Islet of Langerhans (tissue), 1 donor: Measurements from ENCODE around the gene JPT2.
"Not testable (repeated sequence)": the region's sequence is repeated elsewhere in the genome, so short reads cannot be mapped to it uniquely, and the experiment has no call there.

Experiments used
- FAIRE-seq: peaks from one replicate; lab custom pipeline; 2011; peaks lifted over from hg19 to GRCh38; lab: Jason Lieb, UNC

Gene JPT2

DNA sequence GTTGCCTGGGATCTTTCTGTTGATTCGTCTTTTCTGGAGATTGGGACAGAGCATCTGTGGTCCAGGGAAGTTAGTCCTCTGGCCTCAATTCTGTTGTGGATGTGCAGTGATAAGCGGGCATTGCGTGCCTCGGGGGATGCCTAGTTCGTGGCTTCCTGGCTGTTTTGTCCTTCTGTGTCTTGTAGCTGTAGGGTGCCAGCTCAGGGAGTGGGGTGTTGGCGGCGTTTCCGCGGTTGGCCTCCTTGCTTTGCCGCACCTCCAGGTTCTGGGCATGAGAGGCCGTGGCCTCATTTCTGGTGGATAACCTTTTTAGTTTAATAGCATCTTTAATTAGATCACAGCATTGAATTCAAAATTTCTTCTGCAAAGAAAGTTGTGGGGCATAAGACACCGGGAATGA lies 1.4 kb upstream of the JPT2 start:
- FAIRE-seq = no peak

GRCh38 chr16:1677339-1677738 lies 740 bp upstream of the JPT2 start:
- no peak for FAIRE-seq

- no peak for FAIRE-seq
These were observed 520 bp downstream of the JPT2 start for GRCh38 chr16:1678500-1679098.

GRCh38 chr16:1680361-1680760 lies 2.3 kb downstream of the JPT2 start:
- FAIRE-seq = no peak

DNA sequence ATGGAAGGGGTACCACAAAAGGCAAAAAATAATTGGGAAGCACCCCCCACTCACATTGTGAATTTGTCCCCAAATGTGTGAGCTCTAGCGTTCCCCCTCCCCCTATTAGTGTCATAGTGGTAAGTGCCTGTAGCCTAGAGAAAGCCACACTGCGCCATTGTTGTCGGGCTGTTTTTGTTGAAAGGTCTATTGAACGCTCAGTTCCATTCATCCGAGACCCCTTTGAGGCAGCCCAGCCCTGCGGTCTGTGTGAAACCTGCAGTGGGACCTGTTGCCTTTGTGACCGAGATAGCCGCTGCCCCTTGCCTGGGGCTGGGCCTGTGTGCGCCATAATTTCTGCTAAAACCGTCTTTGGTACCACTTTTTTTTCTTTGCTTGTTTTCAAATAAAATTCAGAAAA lies 3.0 kb downstream of the JPT2 start:
- FAIRE-seq = no peak

DNA sequence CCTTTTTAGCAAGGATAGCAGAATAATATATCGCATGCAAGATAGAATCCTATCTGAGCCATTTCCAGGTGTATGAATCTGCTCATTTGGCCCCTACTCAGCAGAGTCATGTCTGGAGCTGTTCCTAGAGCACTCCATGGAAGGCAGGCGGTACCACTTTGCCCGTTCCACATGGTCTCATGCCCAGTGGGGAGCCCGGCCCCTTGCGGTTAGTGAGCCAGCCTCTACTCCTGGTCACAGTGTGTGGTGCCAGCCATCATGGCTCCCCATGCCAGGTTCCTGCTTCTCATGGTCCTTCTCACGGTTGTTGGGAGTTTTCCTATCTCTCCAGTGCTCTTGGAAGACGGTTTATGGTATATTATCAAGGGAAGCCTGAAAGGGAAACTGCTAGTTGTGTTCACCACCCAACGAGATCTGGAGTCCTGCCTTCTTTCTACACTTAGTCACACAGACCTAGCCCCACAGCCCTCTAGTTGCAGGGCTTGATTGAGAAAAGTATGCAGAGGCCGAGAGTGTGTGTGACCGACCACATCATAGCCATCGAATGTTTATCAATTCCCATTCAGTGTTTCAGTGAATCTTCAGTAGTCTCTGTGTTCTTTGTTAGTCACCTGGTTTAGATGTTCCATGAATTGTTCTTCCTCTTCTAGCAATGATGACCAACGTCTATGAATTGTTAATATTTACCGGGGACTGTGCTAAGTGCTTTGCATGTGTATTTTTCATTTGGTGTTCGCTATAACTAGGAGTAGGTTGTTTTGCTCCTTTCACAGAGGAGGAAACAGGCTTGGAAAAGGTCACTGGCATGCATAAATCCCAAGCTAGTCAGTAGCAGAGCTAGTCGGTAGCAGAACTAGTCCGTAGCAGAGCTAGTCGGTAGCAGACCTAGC lies 9.6 kb downstream of the JPT2 start:
- no peak for FAIRE-seq

GRCh38 chr16:1688807-1689560 lies 10.9 kb downstream of the JPT2 start:
- peak; percentile 96 for FAIRE-seq

- FAIRE-seq = no peak
These were observed 11.8 kb downstream of the JPT2 start for GRCh38 chr16:1689853-1690252.

DNA sequence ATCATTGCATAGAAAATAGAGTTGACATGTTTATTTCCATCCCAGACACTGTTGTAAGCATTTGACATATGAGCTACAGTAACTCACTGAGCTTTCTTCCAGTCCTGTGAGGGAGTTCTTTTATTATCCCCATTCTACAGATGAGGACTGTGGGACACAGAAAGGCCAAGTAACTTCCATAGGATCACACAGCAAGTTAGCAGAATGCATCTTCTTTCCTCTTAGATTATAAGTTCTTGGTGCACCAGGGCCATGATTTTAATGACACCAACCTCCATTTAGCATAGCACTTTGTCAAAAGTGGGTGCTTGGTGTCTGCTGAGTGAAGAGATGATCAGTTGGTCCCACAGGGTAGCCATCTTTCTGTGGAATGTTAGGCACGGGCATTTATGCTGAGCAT lies 12.7 kb downstream of the JPT2 start:
- no peak for FAIRE-seq

- no peak for FAIRE-seq
These were observed 13.2 kb downstream of the JPT2 start for GRCh38 chr16:1691276-1691675.

GRCh38 chr16:1691956-1692355 lies 13.9 kb downstream of the JPT2 start:
- FAIRE-seq = no peak

DNA sequence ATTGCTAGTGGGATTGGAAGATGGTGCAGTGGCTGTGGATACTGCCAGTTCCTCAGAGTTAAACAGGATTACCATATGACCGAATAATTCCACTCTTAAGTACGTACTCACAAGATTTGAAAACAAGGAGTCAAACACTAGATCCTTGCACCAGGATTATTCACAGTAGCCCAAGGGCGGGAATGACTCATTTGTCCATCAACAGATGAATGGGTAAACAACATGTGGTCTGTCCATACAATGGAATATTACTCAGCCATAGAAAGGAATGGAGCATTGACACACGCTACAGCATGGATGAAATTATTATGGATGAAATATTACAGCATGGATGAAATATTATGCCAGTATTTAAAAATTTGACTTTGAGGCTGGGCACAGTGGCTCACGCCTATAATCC lies 18.8 kb downstream of the JPT2 start:
- FAIRE-seq = no peak

DNA sequence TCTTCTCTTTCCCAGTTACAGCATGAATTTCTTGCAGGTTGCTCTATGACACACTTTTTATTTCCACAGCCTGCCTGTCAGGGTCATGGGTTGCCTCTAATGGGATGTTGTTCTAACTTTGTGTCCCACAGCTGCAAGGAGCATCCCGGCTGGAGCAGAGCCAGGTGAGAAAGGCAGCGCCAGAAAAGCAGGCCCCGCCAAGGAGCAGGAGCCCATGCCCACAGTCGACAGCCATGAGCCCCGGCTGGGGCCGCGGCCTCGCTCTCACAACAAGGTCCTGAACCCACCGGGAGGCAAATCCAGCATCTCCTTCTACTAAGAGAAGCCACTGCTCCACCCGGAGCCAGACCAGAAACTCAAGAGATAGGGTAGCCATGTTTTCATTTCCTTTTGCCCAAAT lies 20.6 kb downstream of the JPT2 start:
- no peak for FAIRE-seq

GRCh38 chr16:1700246-1700645 lies 22.2 kb downstream of the JPT2 start:
- FAIRE-seq = no peak

DNA sequence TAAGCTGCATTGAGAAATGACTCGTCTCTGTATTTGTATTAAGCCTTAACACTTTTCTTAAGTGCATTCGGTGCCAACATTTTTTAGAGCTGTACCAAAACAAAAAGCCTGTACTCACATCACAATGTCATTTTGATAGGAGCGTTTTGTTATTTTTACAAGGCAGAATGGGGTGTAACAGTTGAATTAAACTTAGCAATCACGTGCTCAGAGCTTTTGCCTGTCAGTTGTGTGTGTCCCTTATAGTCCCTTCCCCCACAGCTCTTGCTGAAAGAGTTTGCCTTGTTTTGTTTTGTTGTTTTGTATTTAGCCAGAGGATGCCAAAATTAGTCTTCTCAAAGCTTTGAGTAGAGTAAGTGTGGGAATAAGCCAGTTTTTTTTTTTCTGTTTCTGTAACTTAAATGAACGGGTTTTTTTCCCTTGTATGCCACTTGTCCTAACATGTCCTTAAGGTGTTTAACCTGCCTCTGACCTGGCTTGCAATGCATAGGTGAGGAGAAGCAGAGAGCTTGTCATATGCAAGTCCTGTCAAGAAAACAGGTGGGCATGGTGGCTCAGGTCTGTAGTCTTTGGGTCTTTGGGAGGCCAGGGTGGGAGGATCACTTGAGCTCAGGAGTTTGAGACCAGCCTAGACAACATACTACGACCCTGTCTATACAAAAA lies 23.3 kb downstream of the JPT2 start:
- no peak for FAIRE-seq

- not testable (repeated sequence) for FAIRE-seq
These were observed 27.2 kb downstream of the JPT2 start for GRCh38 chr16:1705324-1705687.

GRCh38 chr16:1705688-1706385 lies 27.8 kb downstream of the JPT2 start, which contains the start of gene MAPK8IP3:
TSS of gene MAPK8IP3 (plus strand) at chr16:1706195. CDS start at chr16:1706340, 145 bp downstream.
- no peak for FAIRE-seq

DNA sequence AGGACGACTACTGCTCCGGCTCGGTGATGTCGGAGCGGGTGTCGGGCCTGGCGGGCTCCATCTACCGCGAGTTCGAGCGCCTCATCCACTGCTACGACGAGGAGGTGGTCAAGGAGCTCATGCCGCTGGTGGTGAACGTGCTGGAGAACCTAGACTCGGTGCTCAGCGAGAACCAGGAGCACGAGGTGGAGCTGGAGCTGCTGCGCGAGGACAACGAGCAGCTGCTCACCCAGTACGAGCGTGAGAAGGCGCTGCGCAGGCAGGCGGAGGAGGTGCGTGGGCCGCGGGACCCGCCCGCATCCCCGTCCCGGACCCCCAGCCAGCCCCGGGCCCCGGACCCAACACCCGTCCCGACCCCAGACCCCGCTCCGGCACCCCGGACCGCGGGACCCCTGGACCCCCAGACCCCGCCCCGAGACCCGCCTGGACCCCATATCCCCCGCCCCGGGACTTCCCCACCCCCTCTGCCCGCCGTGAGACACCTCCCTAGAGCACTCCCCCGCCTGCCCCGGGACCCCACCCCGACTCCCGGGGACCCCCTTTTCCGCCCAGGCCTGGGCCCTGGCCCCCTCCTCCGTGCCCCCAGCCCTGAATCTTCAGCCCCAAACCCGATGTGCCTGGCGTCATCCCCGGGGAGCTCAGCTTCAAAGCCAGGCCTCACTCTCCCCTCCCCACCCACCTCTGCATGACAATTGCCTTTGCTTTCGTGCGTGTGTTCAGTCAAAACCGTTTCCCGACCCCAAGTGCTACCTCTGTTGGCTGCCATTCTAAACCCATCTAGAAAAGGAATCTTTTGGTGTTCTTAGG lies 28.5 kb downstream of the JPT2 start:
- no peak for FAIRE-seq

- no peak for FAIRE-seq
These were observed 29.2 kb downstream of the JPT2 start for GRCh38 chr16:1707193-1707790.

GRCh38 chr16:1708083-1708767 lies 30.1 kb downstream of the JPT2 start:
- FAIRE-seq = no peak
